ENCODE results near the gene PMM2. TPM values are rescaled to one million over a fixed set of nuclear protein-coding genes. Genes with fewer than 3 reads are reported as not detected.
"Not testable (repeated sequence)": the region's sequence is repeated elsewhere in the genome, so short reads cannot be mapped to it uniquely, and the experiment has no call there.

Gene PMM2
- polyA plus RNA-seq, 3 donors from 2014 or later = 11.2 to 28.9 (median 15.1) TPM

GRCh38 chr16:8866118-8866883, 68.7 kb downstream of the PMM2 start:
- Mint-ChIP-seq H3K9me3 (no peaks in the 10 kb centered on the region), H3K4me1 (peaks cover 57 to 67% of the 10 kb centered on the region in 2 donors)
- no peak for DNase-seq

GRCh38 chr16:8866884-8867215, 69.2 kb downstream of the PMM2 start:
- no peak for DNase-seq
- Mint-ChIP-seq H3K36me3 (no peaks in the 10 kb centered on the region), H3K27ac (peak overlapping the region in 5 of 6 donors; percentile 89 to 96 (median 90)), H3K9me3 (no peaks in the 10 kb centered on the region), H3K4me3 (peak overlapping the region; percentile 89 to 96 (median 91)), H3K27me3 (ENCODE audit: low read depth in 3 of 3) (peaks cover 2 to 9% (median 6%) of the 10 kb centered on the region in 3 donors), H3K4me1 (peaks cover 57 to 64% of the 10 kb centered on the region in 2 donors)

More at GRCh38 chr16:8866118-8866883, 68.7 kb downstream of the PMM2 start:
- H3K27me3 Mint-ChIP-seq (ENCODE audit: low read depth in 3 of 3) = peaks cover 2 to 9% (median 4%) of the 10 kb centered on the region in 3 donors
- H3K4me3 Mint-ChIP-seq = peak overlapping the region; percentile 4 to 46 (median 41)
- no peaks in the 10 kb centered on the region for H3K36me3 Mint-ChIP-seq
- H3K27ac Mint-ChIP-seq = peak overlapping the region in 2 of 6 donors; percentile 28 to 45

GRCh38 chr16:8867216-8867931, 69.7 kb downstream of the PMM2 start:
- H3K4me3 Mint-ChIP-seq = peak overlapping the region; percentile 89 to 96 (median 91)
- peaks cover 2 to 9% (median 6%) of the 10 kb centered on the region in 3 donors for H3K27me3 Mint-ChIP-seq (ENCODE audit: low read depth in 3 of 3)
- peak in 1 of 3 donors; percentile 28 for DNase-seq
- H3K4me1 Mint-ChIP-seq = peaks cover 53 to 59% of the 10 kb centered on the region in 2 donors
- no peaks in the 10 kb centered on the region for H3K36me3 Mint-ChIP-seq
- no peaks in the 10 kb centered on the region for H3K9me3 Mint-ChIP-seq
- H3K27ac Mint-ChIP-seq = peak overlapping the region; percentile 88 to 96 (median 90)

- DNase-seq = peak; percentile 81 to 83 (median 83)
- Mint-ChIP-seq H3K4me1 (peaks cover 53 to 57% of the 10 kb centered on the region in 2 donors), H3K27me3 (ENCODE audit: low read depth in 3 of 3) (peaks cover 2 to 9% (median 6%) of the 10 kb centered on the region in 3 donors), H3K4me3 (peak overlapping the region; percentile 89 to 96 (median 91)), H3K9me3 (no peaks in the 10 kb centered on the region), H3K36me3 (no peaks in the 10 kb centered on the region), H3K27ac (peak overlapping the region; percentile 88 to 96 (median 90))
Measured at GRCh38 chr16:8867932-8868415, 70.3 kb downstream of the PMM2 start.

- Mint-ChIP-seq H3K27ac (peak within 1 kb of the TSS; percentile 88 to 96 (median 91)), H3K4me3 (peak within 1 kb of the TSS; percentile 89 to 96 (median 94)), H3K27me3 (ENCODE audit: low read depth in 3 of 3) (peaks cover 2 to 9% (median 6%) of the 10 kb centered on the region in 3 donors), H3K4me1 (peaks cover 53 to 57% of the 10 kb centered on the region in 2 donors), H3K36me3 (no peaks in the 10 kb centered on the region), H3K9me3 (no peaks in the 10 kb centered on the region)
- peak; percentile 74 to 78 (median 77) for DNase-seq
Measured at GRCh38 chr16:8868416-8869211, 71.0 kb downstream of the PMM2 start, which contains the start of gene CARHSP1. Gene CARHSP1 (minus strand): TSS chr16:8869006. CDS start chr16:8859328, 9,678 bp downstream.

GRCh38 chr16:8869212-8869987, 71.8 kb downstream of the PMM2 start:
- H3K27me3 Mint-ChIP-seq (ENCODE audit: low read depth in 3 of 3) = peaks cover 2 to 9% (median 6%) of the 10 kb centered on the region in 3 donors
- peak overlapping the region; percentile 86 to 96 (median 91) for H3K4me3 Mint-ChIP-seq
- DNase-seq = no peak
- peak overlapping the region; percentile 35 to 92 (median 68) for H3K27ac Mint-ChIP-seq
- H3K4me1 Mint-ChIP-seq = peaks cover 49 to 54% of the 10 kb centered on the region in 2 donors
- H3K9me3 Mint-ChIP-seq = no peaks in the 10 kb centered on the region
- H3K36me3 Mint-ChIP-seq = no peaks in the 10 kb centered on the region

- not testable (repeated sequence) for H3K27ac Mint-ChIP-seq; H3K27me3 Mint-ChIP-seq (ENCODE audit: low read depth in 3 of 3); H3K36me3 Mint-ChIP-seq; DNase-seq; H3K9me3 Mint-ChIP-seq
- H3K4me3 Mint-ChIP-seq = peak overlapping the region in 3 of 5 donors; percentile 6 to 87 (median 86)
- peaks cover 51 to 54% of the 10 kb centered on the region in 2 donors for H3K4me1 Mint-ChIP-seq
Measured at GRCh38 chr16:8869988-8870241, 72.3 kb downstream of the PMM2 start.

GRCh38 chr16:8872071-8872470, 74.4 kb downstream of the PMM2 start:
- no peaks in the 10 kb centered on the region for H3K36me3 Mint-ChIP-seq
- H3K4me3 Mint-ChIP-seq = no peak overlapping the region
- no peak overlapping the region for H3K27ac Mint-ChIP-seq
- no peaks in the 10 kb centered on the region for H3K9me3 Mint-ChIP-seq
- no peak for DNase-seq
- peaks cover 4 to 9% (median 5%) of the 10 kb centered on the region in 3 donors for H3K27me3 Mint-ChIP-seq (ENCODE audit: low read depth in 3 of 3)
- peaks cover 36 to 37% of the 10 kb centered on the region in 2 donors for H3K4me1 Mint-ChIP-seq

- Mint-ChIP-seq H3K4me3 (no peak overlapping the region), H3K9me3 (no peaks in the 10 kb centered on the region), H3K27ac (no peak overlapping the region), H3K36me3 (no peaks in the 10 kb centered on the region), H3K4me1 (peaks cover 25 to 26% of the 10 kb centered on the region in 2 donors), H3K27me3 (ENCODE audit: low read depth in 3 of 3) (peaks cover under 1 to 5% (median 4%) of the 10 kb centered on the region in 3 donors)
- DNase-seq = no peak
Measured at GRCh38 chr16:8872967-8873865, 75.6 kb downstream of the PMM2 start.

- peak overlapping the region in 1 of 6 donors; percentile 9 for H3K27ac Mint-ChIP-seq
- H3K4me1 Mint-ChIP-seq = peaks cover 24 to 28% of the 10 kb centered on the region in 2 donors
- H3K36me3 Mint-ChIP-seq; DNase-seq; H3K27me3 Mint-ChIP-seq (ENCODE audit: low read depth in 3 of 3); H3K4me3 Mint-ChIP-seq; H3K9me3 Mint-ChIP-seq: not testable (repeated sequence)
Measured at GRCh38 chr16:8873866-8874195, 76.2 kb downstream of the PMM2 start.

- H3K27ac Mint-ChIP-seq = peak overlapping the region in 4 of 6 donors; percentile 41 to 76 (median 63)
- no peak for DNase-seq
- H3K4me3 Mint-ChIP-seq = peak overlapping the region in 3 of 5 donors; percentile 1 to 25 (median 15)
- peaks cover 4% of the 10 kb centered on the region in 3 donors for H3K27me3 Mint-ChIP-seq (ENCODE audit: low read depth in 3 of 3)
- peaks cover 19 to 25% of the 10 kb centered on the region in 2 donors for H3K4me1 Mint-ChIP-seq
- no peaks in the 10 kb centered on the region for H3K9me3 Mint-ChIP-seq
- no peaks in the 10 kb centered on the region for H3K36me3 Mint-ChIP-seq
Measured at GRCh38 chr16:8874388-8874787, 76.7 kb downstream of the PMM2 start.

- not testable (repeated sequence) for H3K36me3 Mint-ChIP-seq; H3K27me3 Mint-ChIP-seq (ENCODE audit: low read depth in 3 of 3); DNase-seq; H3K27ac Mint-ChIP-seq; H3K4me3 Mint-ChIP-seq; H3K9me3 Mint-ChIP-seq
- H3K4me1 Mint-ChIP-seq = peaks cover 19 to 20% of the 10 kb centered on the region in 2 donors
Measured at GRCh38 chr16:8875317-8875716, 77.7 kb downstream of the PMM2 start.

Data from immature natural killer cell (primary cell).